HepG2 (cell line): ENCODE results near the gene ZBTB20. TPM values are rescaled to one million over a fixed set of nuclear protein-coding genes. Genes with fewer than 3 reads are reported as not detected.

ENCODE experiments used
- ATAC-seq: fragments of 200-7000 bp; cut with Tn5 transposase; 3 replicates; pipeline ENCODE4 v1.9.1; 2020; ENCODE audit warnings: mild to moderate bottlenecking, moderate library complexity
- BruUV-seq: library from RNA; stranded (reverse); fragments of 400-500 nt; replicated peaks from 2 replicates; lab custom pipeline; 2021; lab: Mats Ljungman, UMichigan
- CTCF ChIA-PET: fragments of 300-600 bp; formaldehyde crosslinking; extraction: SDS; loops from one replicate; lab custom pipeline; 2021; ENCODE audit warnings: low total read pairs, inconsistent platforms, low intra/inter-chr PET ratio; lab: Yijun Ruan, JAX
- POLR2A ChIA-PET: fragments of 350-600 bp; sonication (Branson Sonifier 250); formaldehyde crosslinking; loops from one replicate; lab custom pipeline; 2020; ENCODE audit warnings: antibody characterized with exemption, inconsistent platforms; lab: Yijun Ruan, JAX
- DNase-seq: peaks from one replicate; pipeline ENCODE4 v3.0.0-alpha.2; 2015; ENCODE audit warnings: low spot score
- FAIRE-seq: peaks from 3 replicates; lab custom pipeline; 2011; peaks lifted over from hg19 to GRCh38; lab: Jason Lieb, UNC
- H2AFZ ChIP-seq: one replicate; pipeline ENCODE4 v1.6.1; 2011; ENCODE audit warnings: low read length, inconsistent platforms
- H3K27ac ChIP-seq: fragments of 300-600 bp; 3 replicates; pipeline ENCODE4 v1.8.0; 2011; ENCODE audit warnings: mixed run types, mild to moderate bottlenecking, mixed read lengths, low read length, inconsistent platforms; ENCODE audit not compliant: insufficient read depth; ENCODE audit errors: extremely low read length
- H3K27me3 ChIP-seq, 2 experiments: fragments of 200-600 bp in 1 of 2; 2 replicates in 1 of 2; 3 replicates in 1 of 2; pipeline versions ENCODE4 v1.6.0 to v1.8.0; 2011; ENCODE audit warnings: low read length in 2 of 2, mild to moderate bottlenecking in 2 of 2, moderate library complexity in 2 of 2, inconsistent platforms in 1 of 2; ENCODE audit not compliant: insufficient read depth in 2 of 2, control insufficient read depth in 1 of 2
- H3K36me3 ChIP-seq, 2 experiments: fragments of 200-600 bp in 1 of 2; replicated peaks in 1 of 2; 2 replicates in 1 of 2; 3 replicates in 1 of 2; pipeline versions ENCODE4 v1.5.1 to v1.8.0; 2011; ENCODE audit warnings: low read length in 2 of 2, inconsistent platforms in 1 of 2; ENCODE audit not compliant: insufficient read depth in 2 of 2, control insufficient read depth in 1 of 2
- H3K4me1 ChIP-seq: 2 replicates; pipeline ENCODE4 v1.5.1; 2012; ENCODE audit warnings: low read length, inconsistent platforms; ENCODE audit not compliant: insufficient read depth
- H3K4me2 ChIP-seq: 2 replicates; pipeline ENCODE4 v1.6.0; 2011; ENCODE audit warnings: low read depth, low read length, inconsistent platforms
- H3K4me3 ChIP-seq, 3 experiments: fragments of 200-600 bp in 1 of 3; sonication (generic), shearing (Covaris generic) in 1 of 3; replicated peaks in 1 of 3; 2 replicates each; pipeline ENCODE4 v1.5.1; 2011 to 2016; ENCODE audit warnings: low read length in 3 of 3, inconsistent platforms in 2 of 3, low read depth in 2 of 3, mild to moderate bottlenecking in 2 of 3, control low read depth in 1 of 3, mixed read lengths in 1 of 3; ENCODE audit not compliant: insufficient read depth in 1 of 3
- H3K79me2 ChIP-seq: one replicate; pipeline ENCODE4 v1.6.1; 2011; ENCODE audit warnings: low read length, inconsistent platforms; ENCODE audit not compliant: insufficient read depth
- H3K9ac ChIP-seq: 2 replicates; pipeline ENCODE4 v1.6.0; 2011; ENCODE audit warnings: mild to moderate bottlenecking, low read depth, low read length, inconsistent platforms; ENCODE audit not compliant: insufficient read depth
- H3K9me3 ChIP-seq: 2 replicates; pipeline ENCODE4 v1.5.1; 2012; ENCODE audit warnings: mild to moderate bottlenecking, low read length
- H4K20me1 ChIP-seq: 2 replicates; pipeline ENCODE4 v1.6.0; 2011; ENCODE audit warnings: inconsistent platforms, mild to moderate bottlenecking, low read length, moderate library complexity; ENCODE audit not compliant: insufficient read depth
- CHD2 ChIP-seq: IDR thresholded peaks from 2 replicates; pipeline ENCODE4 v1.6.1; 2011; ENCODE audit warnings: low read depth, low read length, improper control_type of control experiment
- EHMT2 ChIP-seq: fragments of 200-600 bp; sonication (generic); IDR thresholded peaks from 2 replicates; pipeline ENCODE4 v1.7.0; 2017; ENCODE audit warnings: antibody characterized with exemption, low read depth, low read length, borderline replicate concordance
- EP300 ChIP-seq, 3 experiments: sonication (generic) in 1 of 3; formaldehyde crosslinking in 1 of 3; IDR thresholded peaks; 2 replicates each; pipeline versions ENCODE4 v1.5.1 to v1.6.1; 2011 to 2020; ENCODE audit warnings: low read depth in 2 of 3, low read length in 2 of 3, borderline replicate concordance in 1 of 3, improper control_type of control experiment in 1 of 3, mild to moderate bottlenecking in 1 of 3, missing genetic modification reagents in 1 of 3, moderate library complexity in 1 of 3
- IKZF1 ChIP-seq: fragments of 450-650 bp; IDR thresholded peaks from 2 replicates; pipeline ENCODE4 v1.7.1; 2016
- MYC ChIP-seq: sonication (generic); formaldehyde crosslinking; IDR thresholded peaks from 2 replicates; pipeline ENCODE4 v1.9.0; 2021; ENCODE audit warnings: missing genetic modification reagents, borderline replicate concordance
- NR3C1 ChIP-seq: sonication (generic); formaldehyde crosslinking; IDR thresholded peaks from 2 replicates; pipeline ENCODE4 v1.4.0; 2020; ENCODE audit warnings: missing genetic modification reagents
- PATZ1 ChIP-seq: sonication (generic); formaldehyde crosslinking; IDR thresholded peaks from 2 replicates; pipeline ENCODE4 v1.4.0; 2020; ENCODE audit warnings: missing genetic modification reagents
- ZNF441 ChIP-seq: sonication (generic); formaldehyde crosslinking; IDR thresholded peaks from 2 replicates; pipeline ENCODE4 v1.7.0; 2021; ENCODE audit warnings: missing genetic modification reagents, borderline replicate concordance
- WGBS: methylation state at CpG from one replicate; pipeline ENCODE4 v1.1.6; 2017; ENCODE audit warnings: low lambda C conversion rate; 5-methylcytosine and 5-hydroxymethylcytosine counted together
- in situ Hi-C: cut with HindIII; loops from 2 replicates; pipeline ENCODE4 v1.10.0; 2017; ENCODE audit warnings: low pct_unique_long_range_greater_than_20kb; ENCODE audit not compliant: extremely low pct_ligation_motif_present
- intact Hi-C: fragments of 100-400 bp; cut with micrococcal nuclease; formaldehyde crosslinking; loops from one replicate; pipeline ENCODE4 v1.10.0; 2022; ENCODE audit not compliant: unreplicated experiment
- polyA plus RNA-seq, 8 experiments: library from polyadenylated mRNA; depleted of rRNA in 3 of 8; stranded (reverse) in 7 of 8; unstranded in 1 of 8; fragments of >200 nt; fragmentation: Illumina TruSeq in 4 of 8; extraction: Trizol in 4 of 8; gene quantifications; 2 replicates each; pipeline versions ENCODE4 v1.2.1 to v1.2.3, GENCODE V29; 2011 to 2016; ENCODE audit warnings: low read depth in 4 of 8, missing spikeins in 1 of 8, mixed read lengths in 1 of 8; ENCODE audit not compliant: insufficient read depth in 1 of 8
- total RNA-seq, 5 experiments: library from RNA; depleted of rRNA; stranded (reverse); fragments of >200 nt; fragmentation: Illumina TruSeq; extraction: Trizol; gene quantifications; 2 replicates each; pipeline ENCODE4 v1.2.3, GENCODE V29; 2016; ENCODE audit warnings: low read depth in 1 of 5

ZBTB20 gene
- total and polyA plus RNA-seq, 2 of the 13 experiments (the other 11 are each of a cell fraction or from before 2014, with no cell fraction given): 1.9 to 8.8 TPM

- ChIA-PET POLR2A (no interaction called here), CTCF (no interaction called here)
- intact Hi-C loops: no loop called here
- Histone ChIP-seq H2AFZ (no peak overlapping the region), H3K27me3 (no peaks in the 10 kb centered on the region), H3K9me3 (no peaks in the 10 kb centered on the region), H3K36me3 (no peaks in the 10 kb centered on the region), H3K4me1 (no peaks in the 10 kb centered on the region), H4K20me1 (no peaks in the 10 kb centered on the region), H3K4me2 (no peak overlapping the region), H3K4me3 (no peak overlapping the region), H3K27ac (no peak overlapping the region), H3K9ac (no peak overlapping the region), H3K79me2 (no peaks in the 10 kb centered on the region)
- no peak for TF ChIP-seq NR3C1 (CRISPR knock-in tag)
- TF ChIP-seq MYC: no peak
- TF ChIP-seq IKZF1: no peak
- TF ChIP-seq PATZ1 (CRISPR knock-in tag): no peak
- TF ChIP-seq ZNF441 (CRISPR knock-in tag): no peak
- no peak for TF ChIP-seq EHMT2
- TF ChIP-seq EP300 (IDR thresholded peaks at IDR 0.05; ENCODE audit: low read depth in 2 of 2, low read length in 2 of 2): no peak
- TF ChIP-seq EP300 (CRISPR knock-in tag; IDR thresholded peaks at IDR 0.05; ENCODE audit: borderline replicate concordance): no peak
- no peak for TF ChIP-seq CHD2
- no peak for FAIRE-seq
- ATAC-seq: no peak
- DNase-seq: no peak
- 71% methylated on average over 2 of the region's 2 CpGs for WGBS
- BruUV-seq: no TSS peak
- in situ Hi-C loops: loop anchor here (10.0 kb wide), 1 partner anchor 255 kb away; no protein-coding TSS in a partner anchor
These were observed 317.3 kb downstream of the ZBTB20 start for GRCh38 chr3:114829783-114830182.
